Psoas muscle (tissue), 8 donors: Measurements from ENCODE around the gene SUPT6H. TPM values are rescaled to one million over a fixed set of nuclear protein-coding genes. Genes with fewer than 3 reads are reported as not detected.

Experiments used
- ATAC-seq, 4 donors: fragments of 200-7000 bp; cut with Tn5 transposase; one replicate each; pipeline ENCODE4 v1.9.1; 2020; ENCODE audit warnings: moderate library complexity in 3 of 4, mild to moderate bottlenecking in 2 of 4
- DNase-seq, 2 donors: peaks; one replicate each; pipeline ENCODE4 v3.0.0-alpha.2; 2020
- H3K27ac ChIP-seq: fragments of 200-600 bp; one replicate; pipeline ENCODE4 v1.8.0; 2022
- H3K27me3 ChIP-seq, 3 donors: fragments of 200-600 bp in 1 of 3; one replicate each; pipeline versions ENCODE4 v1.6.1 to v1.8.0; 2013 to 2022; ENCODE audit warnings: low read length in 2 of 3, mild to moderate bottlenecking in 2 of 3, moderate library complexity in 1 of 3; ENCODE audit not compliant: insufficient read depth in 3 of 3
- H3K36me3 ChIP-seq, 2 donors: fragments of 200-600 bp in 1 of 2; one replicate each; pipeline versions ENCODE4 v1.6.1 to v1.8.0; 2013 to 2022; ENCODE audit warnings: low read depth in 1 of 2, mild to moderate bottlenecking in 1 of 2, moderate library complexity in 1 of 2; ENCODE audit not compliant: insufficient read depth in 1 of 2
- H3K4me1 ChIP-seq: fragments of 200-600 bp; one replicate; pipeline ENCODE4 v1.8.0; 2022
- H3K4me3 ChIP-seq: fragments of 200-600 bp; one replicate; pipeline ENCODE4 v1.8.0; 2022; ENCODE audit warnings: mild to moderate bottlenecking
- H3K9me3 ChIP-seq: fragments of 200-600 bp; one replicate; pipeline ENCODE4 v1.8.0; 2022
- WGBS, 3 donors: extraction: QIAGEN DNeasy Blood & Tissue Kit; methylation state at CpG; one replicate each; pipeline versions ENCODE4 v1.1.6 to v1.1.7; 2013; 5-methylcytosine and 5-hydroxymethylcytosine counted together
- intact Hi-C, 2 donors: fragments of 100-400 bp; cut with DNase I; formaldehyde crosslinking; loops; one replicate each; pipeline versions ENCODE4 v1.11.0 to v1.14.2; 2022
- polyA plus RNA-seq, 3 donors: library from polyadenylated mRNA; stranded (reverse); fragments of 200-250 nt; gene quantifications; one replicate each; pipeline ENCODE4 v1.2.3, GENCODE V29; 2013
- total RNA-seq, 4 donors: library from RNA; stranded (reverse); fragmentation: NEBNext Ultra II Directional in 2 of 4; extraction: Animal tissue kit (Norgen Biotek cat#: 25700) in 2 of 4; gene quantifications; one replicate each; pipeline versions ENCODE4 v1.2.1 to v1.2.4, GENCODE V29; 2021 to 2023
- TF ChIP-seq, protein P1 (sequence below): fragments of 200-600 bp; IDR thresholded peaks from one replicate; pipeline ENCODE4 v1.8.0; 2022; ENCODE audit warnings: antibody characterized with exemption
- donor health status: healthy with polysubstance abuse.
- donor health status: DM: no; HTN: no; CAD: no; lungs with moderate emphysema.
- donor health status: Bipolar disorder and iron deficiency.
- donor health status: healthy.
- donor health status: DM: yes; HTN: yes; CAD: no.
- donor health status: DM: no; HTN: no; CAD: no.
- donor health status: DM: no; HTN: no; CAD: no.
- donor health status: DM: yes; HTN: yes; CAD: no.

Gene SUPT6H
- total and polyA plus RNA-seq, 7 donors: 28.6 to 77.4 (median 67.0) TPM

DNA sequence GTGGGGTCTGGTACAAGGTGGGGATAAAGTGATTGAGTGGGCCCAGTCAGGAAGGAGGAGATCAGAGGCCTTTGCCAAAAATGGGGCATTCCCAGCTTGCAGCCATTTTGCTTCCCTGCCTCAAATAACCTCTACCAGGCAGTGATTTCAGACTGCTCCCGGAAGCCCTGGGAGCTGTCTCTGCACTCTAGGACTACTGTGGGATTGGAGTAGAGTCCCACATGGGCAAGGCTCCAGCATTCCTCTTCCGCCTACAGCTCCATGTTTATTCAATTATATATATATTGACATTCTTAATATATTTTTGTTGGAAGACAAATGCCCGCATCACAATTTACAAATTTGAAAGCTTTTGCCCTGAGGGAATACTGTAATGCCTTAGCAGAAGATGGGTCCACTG lies 13.5 kb downstream of the SUPT6H start:
- 85 to 88% (median 86%) methylated on average over 3 of the region's 3 CpGs for WGBS, 3 donors
- H3K27ac ChIP-seq: no peak overlapping the region

GRCh38 chr17:28675980-28676379 lies 14.0 kb downstream of the SUPT6H start:
- TF ChIP-seq, protein P1, sequence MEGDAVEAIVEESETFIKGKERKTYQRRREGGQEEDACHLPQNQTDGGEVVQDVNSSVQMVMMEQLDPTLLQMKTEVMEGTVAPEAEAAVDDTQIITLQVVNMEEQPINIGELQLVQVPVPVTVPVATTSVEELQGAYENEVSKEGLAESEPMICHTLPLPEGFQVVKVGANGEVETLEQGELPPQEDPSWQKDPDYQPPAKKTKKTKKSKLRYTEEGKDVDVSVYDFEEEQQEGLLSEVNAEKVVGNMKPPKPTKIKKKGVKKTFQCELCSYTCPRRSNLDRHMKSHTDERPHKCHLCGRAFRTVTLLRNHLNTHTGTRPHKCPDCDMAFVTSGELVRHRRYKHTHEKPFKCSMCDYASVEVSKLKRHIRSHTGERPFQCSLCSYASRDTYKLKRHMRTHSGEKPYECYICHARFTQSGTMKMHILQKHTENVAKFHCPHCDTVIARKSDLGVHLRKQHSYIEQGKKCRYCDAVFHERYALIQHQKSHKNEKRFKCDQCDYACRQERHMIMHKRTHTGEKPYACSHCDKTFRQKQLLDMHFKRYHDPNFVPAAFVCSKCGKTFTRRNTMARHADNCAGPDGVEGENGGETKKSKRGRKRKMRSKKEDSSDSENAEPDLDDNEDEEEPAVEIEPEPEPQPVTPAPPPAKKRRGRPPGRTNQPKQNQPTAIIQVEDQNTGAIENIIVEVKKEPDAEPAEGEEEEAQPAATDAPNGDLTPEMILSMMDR: no peak
- WGBS, 3 donors: 88 to 89% (median 89%) methylated on average over 7 of the region's 7 CpGs
- no peaks in the 10 kb centered on the region for H3K4me1 ChIP-seq

More for the DNA sequence above, 13.5 kb downstream of the SUPT6H start:
- TF ChIP-seq, protein P1: no peak
- ATAC-seq (no peak), DNase-seq (no peak)
- no peaks in the 10 kb centered on the region for H3K4me1 ChIP-seq
- H3K4me3 ChIP-seq: no peak overlapping the region
- H3K27me3 ChIP-seq: no peaks in the 10 kb centered on the region
- no peaks in the 10 kb centered on the region for H3K9me3 ChIP-seq
- intact Hi-C loops: no loop called here
- peaks cover 32 to 100% of the 10 kb centered on the region in 2 donors for H3K36me3 ChIP-seq

DNA sequence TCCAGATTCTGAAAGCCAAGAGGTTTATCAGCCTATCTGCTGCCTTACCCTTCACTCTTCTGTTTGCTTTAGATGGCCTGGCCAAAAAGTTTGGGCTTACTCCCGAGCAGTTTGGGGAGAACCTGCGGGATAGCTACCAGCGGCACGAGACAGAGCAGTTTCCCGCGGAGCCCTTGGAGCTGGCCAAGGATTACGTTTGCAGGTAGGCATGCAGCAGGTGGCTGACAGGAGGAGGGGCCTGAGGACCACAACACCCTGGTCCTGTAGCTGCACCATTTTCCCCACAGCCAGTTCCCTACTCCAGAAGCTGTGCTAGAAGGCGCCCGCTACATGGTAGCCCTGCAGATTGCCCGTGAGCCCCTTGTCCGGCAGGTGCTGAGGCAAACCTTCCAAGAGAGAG lies 20.6 kb downstream of the SUPT6H start:
- Histone ChIP-seq H3K4me1 (no peaks in the 10 kb centered on the region), H3K4me3 (no peak overlapping the region), H3K27ac (no peak overlapping the region), H3K36me3 (peaks cover 42 to 100% of the 10 kb centered on the region in 2 donors), H3K27me3 (no peaks in the 10 kb centered on the region), H3K9me3 (no peaks in the 10 kb centered on the region)
- DNase-seq: no peak
- no peak for ATAC-seq
- TF ChIP-seq, protein P1: no peak
- intact Hi-C loops: no loop called here
- WGBS, 3 donors: 82 to 87% (median 82%) methylated on average over 11 of the region's 11 CpGs

More at GRCh38 chr17:28675980-28676379, 14.0 kb downstream of the SUPT6H start:
- ATAC-seq (no peak), DNase-seq (no peak)
- Histone ChIP-seq H3K9me3 (no peaks in the 10 kb centered on the region), H3K4me3 (no peak overlapping the region), H3K27ac (no peak overlapping the region), H3K27me3 (no peaks in the 10 kb centered on the region), H3K36me3 (peaks cover 34 to 100% of the 10 kb centered on the region in 2 donors)
- intact Hi-C loops: no loop called here

DNA sequence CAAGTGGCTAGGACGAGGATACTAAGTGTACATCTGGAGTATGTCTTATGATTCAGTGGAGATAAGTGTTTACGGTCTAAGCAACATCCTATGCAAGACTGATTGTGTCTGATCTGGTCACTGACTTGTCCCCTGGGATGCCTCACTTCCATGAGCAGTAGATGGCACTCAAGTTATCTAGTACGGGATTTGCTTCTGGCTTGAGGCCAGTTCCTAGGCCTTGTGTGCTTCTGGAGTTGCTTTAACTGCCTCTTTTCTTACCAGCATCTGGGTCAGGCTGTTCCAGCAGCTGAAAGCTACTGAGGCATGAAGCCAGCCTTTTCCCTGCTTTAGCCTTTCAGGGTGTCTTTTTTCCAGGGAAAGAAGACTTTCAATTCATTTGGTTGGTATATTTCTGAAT lies 23.0 kb downstream of the SUPT6H start:
- peaks cover 44 to 100% of the 10 kb centered on the region in 2 donors for H3K36me3 ChIP-seq
- WGBS, 3 donors: 23 to 54% (median 43%) methylated on average over 3 of the region's 3 CpGs
- TF ChIP-seq, protein P1: peak; percentile 30
- H3K27ac ChIP-seq: peak overlapping the region; percentile 10
- DNase-seq (peak in 1 of 2 donors; percentile 66), ATAC-seq (peak; percentile 75 to 92 (median 78))
- no peak overlapping the region for H3K4me3 ChIP-seq
- no peaks in the 10 kb centered on the region for H3K27me3 ChIP-seq
- no peaks in the 10 kb centered on the region for H3K4me1 ChIP-seq
- H3K9me3 ChIP-seq: no peaks in the 10 kb centered on the region
- intact Hi-C loops: no loop called here

DNA sequence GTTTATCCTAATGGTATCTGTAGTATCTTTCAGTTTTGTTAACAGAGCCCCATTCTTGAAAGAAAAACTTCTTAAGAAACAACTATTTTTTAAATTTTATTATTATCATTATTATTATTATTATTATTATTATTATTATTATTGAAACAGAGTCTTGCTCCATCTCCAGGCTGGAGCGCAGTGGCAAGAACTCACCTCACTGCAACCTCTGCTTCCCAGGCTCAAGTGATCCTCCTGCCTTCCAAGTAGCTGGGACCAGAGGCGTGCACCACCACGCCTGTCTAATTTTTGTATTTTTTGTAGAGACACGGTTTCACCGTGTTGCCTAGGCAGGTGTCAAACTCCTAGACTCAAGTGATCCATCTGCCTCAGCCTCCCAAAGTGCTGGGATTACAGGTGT lies 23.4 kb downstream of the SUPT6H start:
- Histone ChIP-seq H3K4me3 (no peak overlapping the region), H3K36me3 (peaks cover 45 to 100% of the 10 kb centered on the region in 2 donors), H3K27me3 (no peaks in the 10 kb centered on the region), H3K9me3 (no peaks in the 10 kb centered on the region), H3K4me1 (no peaks in the 10 kb centered on the region), H3K27ac (peak overlapping the region; percentile 10)
- 89 to 90% (median 90%) methylated on average over 5 of the region's 5 CpGs for WGBS, 3 donors
- ATAC-seq (no peak), DNase-seq (no peak)
- TF ChIP-seq, protein P1: no peak
- intact Hi-C loops: no loop called here
